Right kidney (tissue), 1 donor: ENCODE measurements around the gene SKIC8.

Experiments
- DNase-seq: peaks from one replicate; pipeline ENCODE4 v3.0.0-alpha.2; 2016

SKIC8 gene

DNA sequence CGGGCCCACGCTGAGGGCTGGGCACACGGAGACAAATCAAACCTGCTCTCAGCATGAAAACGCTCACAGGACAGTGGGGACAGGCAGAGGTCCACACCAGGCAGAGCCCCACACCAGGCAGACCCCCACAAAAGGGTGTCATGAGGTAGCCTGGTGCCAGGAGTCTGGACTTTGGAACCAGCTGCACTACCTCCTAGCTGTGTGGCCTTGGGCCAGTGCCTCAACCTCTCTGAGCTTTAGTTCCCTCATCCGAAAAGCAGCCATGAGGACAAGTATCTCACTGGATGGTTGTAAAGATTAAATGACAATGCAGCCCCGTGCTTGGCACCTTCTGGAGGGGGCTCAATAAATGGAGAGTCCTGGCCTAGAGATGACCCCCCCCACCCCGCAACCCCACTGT, 24.3 kb upstream of the SKIC8 start:
- DNase-seq = no peak

DNA sequence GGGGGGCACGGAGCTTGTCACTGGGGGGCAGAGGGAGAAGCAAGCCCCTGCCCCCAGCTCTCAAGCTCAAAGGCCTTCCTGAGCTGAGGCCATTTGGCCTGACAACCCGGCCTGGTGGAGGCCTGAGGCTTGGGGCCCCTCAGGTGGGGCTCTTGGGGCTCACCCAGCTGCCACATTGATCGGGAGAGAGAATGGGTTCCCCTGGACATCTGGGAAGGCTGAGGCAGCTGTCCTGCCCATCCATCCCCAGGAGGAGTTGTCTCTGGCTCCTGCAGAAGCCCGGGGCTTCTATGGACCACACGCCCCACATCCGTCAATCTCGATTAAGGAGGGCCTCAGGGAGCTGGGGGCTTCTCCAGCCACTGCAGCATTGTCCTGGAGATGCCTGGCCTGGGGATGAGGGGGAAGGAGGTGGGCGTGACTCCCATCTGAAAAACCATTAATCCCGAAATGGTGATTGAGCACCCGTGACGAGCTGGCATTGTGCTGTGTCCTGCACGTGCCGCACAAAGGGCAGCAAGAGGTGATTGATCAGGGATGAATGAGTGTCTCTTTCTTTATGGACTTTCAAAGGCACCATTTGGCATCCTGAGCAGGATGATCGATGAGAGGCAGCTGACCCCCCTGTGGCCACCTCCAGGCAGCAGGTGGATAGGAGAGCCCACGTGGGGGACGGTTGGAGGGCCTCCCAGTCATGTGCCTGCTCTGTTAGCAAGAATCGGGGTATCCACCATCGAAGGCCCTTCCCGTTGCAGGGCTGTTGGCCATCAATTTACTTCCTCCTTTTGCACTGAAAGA, 23.5 kb upstream of the SKIC8 start:
- no peak for DNase-seq

DNA sequence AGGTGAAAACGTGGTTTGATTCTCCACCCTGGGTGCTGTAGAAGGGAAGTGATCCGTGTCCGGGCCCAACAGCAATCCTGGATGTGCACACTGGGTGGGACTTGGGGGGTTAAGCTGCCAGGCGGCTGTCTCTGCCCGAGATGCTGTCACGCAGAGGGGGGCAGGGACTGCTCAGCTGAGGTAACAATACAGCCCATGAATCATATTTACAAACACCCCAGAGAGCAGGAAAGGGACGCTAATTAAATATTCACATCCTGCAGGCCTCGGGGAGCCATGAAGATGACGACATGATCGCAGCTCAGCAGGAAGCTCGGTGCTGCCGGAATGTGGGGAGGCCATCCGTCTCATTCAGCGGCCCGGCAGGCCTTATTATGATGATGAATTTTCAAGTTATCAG, 22.8 kb upstream of the SKIC8 start:
- peak; percentile 28 for DNase-seq

DNA sequence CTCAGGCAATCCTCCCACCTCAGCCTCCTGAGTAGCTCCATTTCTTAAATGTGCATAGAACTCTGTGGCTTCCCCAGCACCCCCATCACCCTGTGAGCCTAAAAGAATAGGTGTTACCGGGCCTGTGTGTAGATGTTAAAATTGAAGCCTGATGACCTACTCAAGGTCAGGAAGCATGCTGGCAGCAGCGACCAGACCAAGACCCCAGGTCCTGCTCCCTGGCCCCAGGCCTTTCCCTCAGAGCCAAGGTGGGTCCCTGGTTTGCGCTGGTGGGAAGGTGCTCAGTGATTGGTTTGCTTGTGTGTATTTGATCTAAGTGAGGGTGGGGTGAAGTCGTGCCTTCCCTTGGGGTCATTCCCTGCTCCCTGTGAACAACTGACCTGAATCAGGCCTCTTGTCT, 22.4 kb upstream of the SKIC8 start:
- no peak for DNase-seq

DNA sequence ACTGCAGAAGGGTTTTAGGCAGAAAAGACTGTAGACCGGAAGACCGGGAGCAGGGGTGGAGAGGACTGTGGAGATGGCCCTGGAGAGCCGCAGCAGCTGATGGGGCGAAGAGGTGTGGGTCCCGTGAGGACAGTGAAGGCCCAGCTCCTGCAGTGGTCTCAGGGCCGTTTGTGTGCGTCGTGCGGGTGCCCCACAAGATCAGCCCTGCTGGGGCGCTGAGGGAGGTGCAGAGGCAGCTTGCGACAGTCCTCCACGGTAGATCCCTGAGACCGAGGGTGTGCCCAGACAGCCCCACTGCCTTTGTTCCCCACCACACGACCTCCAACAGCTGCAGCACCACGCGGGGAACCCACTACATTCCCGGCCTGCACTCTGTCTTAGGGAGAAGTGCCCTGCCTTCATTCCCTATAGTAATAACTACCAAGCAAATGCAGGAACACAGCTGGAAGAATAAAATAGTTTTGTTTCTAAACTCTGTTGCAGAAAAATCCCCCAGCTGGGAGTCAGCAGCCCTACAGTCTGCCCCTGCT, 21.7 kb upstream of the SKIC8 start:
- DNase-seq = no peak

DNA sequence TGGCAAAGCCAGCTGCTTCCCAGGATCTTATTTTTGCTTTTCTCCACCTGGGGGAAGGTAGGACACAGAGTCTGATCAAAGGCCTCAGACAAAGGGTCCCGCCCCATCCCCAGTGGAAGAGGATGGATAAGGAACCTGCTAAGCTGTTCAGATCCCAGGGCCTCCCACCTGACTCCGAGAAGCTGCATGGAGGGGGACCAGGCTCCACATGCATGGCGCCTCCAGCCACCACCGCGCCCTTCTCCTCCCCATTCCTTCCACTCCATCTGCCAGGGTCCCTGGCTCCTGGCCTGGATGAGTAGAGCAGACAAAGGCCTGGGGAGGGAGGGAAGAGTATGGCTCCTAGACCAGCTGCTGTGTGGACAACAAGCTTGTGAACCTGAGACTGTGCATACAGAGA, 20.8 kb upstream of the SKIC8 start:
- DNase-seq = no peak

DNA sequence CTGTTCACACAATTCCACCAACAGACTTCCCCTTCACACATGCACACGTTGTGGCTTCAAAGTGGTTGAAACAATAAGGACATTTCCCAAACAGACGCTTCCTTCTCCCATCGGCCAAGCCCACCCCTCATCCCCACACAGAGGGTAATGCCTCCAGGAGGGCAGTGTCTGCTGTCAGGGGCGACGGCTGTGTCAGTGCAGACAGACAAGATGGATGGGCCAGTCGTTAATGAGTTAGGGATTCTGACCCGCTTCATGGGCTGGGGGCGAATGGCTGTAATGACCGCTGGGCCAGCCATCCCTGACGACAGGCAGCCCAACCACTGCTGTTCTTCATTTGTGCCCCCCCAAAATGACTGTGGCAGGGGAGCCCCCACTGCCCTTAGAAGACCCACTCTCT, 20.2 kb upstream of the SKIC8 start:
- no peak for DNase-seq

DNA sequence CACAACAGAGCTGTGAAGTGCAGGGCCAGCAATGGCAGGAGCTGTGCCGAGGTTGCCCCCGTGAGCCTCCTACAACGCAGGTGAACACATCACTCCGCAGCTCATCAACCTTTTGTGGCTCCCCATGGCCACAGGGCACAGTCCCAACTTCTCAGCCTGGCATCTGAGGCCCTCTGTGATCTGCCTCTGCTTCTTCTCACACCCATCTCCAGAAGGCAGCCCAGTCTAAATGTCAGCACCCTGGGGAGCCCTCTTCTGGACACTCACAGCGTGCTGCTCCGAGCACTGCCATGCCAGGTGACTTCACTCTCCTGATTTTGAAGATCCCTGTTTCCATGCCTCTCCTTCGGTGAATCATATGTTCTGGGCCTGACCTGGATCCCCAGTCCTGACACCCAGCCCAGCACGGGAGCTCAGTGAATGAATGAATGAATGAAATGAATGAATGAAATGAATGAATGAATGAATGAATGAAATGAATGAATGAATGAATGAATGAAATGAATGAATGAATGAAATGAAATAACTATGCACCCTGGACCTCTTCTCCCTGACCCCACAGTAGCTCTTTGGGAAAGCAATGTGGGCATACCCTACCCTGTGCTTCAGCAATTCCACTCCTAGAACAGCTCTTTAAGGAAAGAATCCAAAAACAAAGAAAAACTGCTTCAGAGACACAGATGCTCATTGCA, 17.9 kb upstream of the SKIC8 start:
- no peak for DNase-seq

DNA sequence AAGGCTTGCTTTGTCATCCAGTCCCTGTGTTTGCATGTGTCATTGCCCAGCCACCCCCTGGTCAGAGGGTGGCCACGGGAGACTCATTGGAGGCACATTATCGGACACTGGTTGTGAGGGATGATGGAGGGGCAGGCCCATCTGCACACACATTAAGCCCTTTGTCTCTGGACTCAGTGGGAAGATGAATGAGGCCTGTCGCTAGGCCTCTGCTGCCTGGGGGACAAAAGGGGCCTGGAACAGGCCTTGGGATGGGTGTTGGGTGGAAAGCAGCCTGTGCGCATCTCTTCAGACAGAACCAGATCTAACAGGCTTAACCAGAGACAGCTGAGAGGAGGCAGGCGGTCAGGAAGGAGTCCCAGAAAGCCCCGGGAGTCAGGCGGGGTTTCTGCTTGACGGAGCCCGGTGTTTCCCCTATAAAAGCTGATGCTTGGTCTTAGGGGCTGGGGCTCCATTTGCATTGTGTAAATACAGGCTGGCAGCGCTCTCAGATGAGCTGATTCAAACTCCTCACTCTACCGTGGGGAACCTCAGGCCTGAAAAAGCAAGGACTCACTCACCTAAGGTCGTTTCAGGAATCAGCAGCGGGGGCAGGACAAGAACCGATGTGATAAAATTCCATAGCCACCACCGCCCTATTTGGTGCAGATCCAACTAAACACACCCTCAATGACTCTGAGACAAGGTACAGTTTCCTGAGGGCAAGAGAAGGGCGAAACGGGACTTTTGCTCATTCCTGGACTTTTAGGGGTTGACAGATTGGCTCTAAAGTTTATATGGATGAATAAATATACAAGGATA, 17.1 kb upstream of the SKIC8 start:
- peak; percentile 25 for DNase-seq

DNA sequence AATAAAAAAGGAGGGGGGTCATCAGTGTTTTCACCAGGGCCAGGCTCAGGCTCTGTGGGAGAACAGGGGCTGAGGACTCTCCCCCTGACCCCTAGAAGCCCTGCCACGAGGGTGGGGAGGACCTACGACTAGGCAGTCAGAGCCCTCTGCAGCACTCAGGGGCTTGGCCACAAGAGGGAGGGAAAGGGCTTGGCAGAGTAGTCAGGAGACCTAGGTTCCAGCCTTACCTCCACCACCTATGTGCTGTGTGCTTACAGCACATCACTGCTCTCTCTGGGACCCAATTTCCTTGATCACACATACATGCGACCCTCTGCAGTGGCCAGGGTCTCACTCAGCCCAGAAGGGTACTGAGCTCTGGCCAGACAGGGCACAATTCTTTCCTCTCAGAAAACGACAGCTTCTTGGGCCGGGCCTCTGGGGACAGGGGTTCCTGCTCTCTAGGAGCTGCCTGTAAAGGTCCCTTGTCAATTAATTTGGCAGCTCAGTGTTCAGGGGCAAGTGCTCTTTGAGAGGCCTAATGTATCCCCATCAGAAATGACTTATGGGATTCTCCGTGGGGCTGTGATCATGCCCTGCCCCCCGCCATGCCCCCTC, 16.4 kb upstream of the SKIC8 start:
- DNase-seq = no peak

DNA sequence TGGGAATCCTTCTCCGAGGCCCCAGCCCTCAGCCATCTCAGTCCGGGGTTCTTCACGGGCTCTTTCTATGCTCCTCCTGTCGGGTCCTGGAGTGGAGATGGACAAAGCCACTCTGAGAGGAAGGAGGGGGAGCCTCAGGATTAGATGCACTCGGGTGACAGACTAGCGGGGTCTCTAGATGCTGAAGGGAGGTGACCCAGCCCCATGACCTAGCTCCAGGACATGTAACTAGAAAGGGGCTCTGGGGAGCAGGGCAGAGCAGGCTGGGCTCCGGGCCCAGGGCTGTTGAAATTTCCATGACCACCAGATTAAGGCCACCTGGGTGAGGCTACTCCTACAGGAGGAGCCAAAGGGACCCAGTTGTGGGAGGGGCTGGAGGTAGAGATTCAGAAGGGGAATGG, 14.8 kb upstream of the SKIC8 start:
- DNase-seq = no peak

DNA sequence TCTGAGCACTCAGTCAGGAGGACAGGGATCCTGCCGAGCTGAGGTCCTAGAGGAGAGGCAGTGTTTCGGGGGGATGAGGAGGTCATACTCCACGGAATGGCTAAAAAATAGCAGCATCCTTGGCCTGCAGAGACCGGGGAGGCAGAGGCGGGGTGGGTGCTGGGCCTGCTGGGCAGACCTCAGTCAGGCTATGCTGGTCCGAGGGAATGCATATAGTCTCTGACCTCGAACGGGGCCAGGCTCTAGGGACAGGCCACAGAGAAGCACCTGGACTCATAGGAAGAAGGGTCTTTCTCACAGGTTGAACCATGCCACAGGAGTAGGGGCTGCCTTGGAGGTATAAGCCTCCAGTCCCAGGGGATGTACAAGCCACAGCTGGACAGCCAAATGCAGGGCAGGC, 14.0 kb upstream of the SKIC8 start:
- no peak for DNase-seq

DNA sequence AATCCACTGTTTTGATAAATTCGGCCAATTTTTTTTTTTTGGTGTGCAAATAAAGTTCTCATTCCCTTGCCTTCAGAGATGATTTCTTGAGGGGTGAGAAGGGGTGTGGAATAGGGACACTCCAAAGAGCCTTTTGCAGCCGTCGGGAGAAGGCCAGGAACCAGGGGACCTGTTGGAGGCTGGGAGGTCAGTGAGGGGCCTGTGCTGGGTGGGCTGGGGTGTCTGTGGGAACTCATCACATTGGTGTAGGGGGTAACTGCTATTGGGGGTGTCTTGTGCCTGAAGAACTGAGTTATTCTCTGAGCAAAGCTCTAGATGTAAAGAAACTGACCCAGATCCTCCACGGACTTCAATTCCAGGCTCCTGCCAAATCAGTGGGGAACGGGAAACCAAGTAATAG, 13.5 kb upstream of the SKIC8 start:
- DNase-seq = no peak

DNA sequence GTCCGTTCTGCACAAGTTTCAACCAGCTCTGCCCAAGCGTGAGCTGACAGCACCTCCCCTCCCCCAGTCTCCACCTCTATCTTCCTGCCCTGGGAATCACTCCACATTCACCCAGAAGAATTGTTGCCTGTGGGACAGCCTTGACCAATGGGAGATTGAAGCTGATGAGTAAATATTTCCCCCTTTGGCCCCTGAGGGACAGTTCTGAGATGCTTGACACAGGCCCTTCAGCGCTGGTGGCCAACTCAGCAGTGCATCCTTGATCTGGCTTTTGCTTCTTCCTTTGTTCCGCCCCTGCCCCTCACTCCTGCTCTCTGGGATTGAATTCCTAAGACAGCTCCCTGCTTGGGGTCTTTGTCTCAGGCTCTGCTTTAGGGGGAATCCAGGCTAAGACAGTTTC, 13.1 kb upstream of the SKIC8 start:
- DNase-seq = no peak

DNA sequence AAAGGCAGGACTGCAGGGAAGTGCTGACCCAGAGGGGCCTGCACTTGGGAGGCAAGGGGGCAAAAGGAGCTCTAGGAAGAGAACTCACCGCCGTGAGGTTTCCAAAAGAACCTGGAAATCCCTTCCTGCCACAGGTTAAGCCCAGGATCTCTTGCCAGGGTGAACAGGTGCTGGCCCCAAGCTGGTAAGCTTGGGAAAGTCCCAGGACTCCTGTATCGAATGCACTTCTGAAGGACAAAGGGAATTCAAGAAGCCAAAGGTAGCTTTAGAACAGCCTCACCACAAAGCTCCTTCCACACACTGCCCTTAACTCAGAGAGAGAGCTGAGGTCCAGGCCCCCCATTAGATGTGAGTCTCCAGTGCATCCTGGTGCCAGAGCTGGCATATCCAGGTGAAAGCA, 11.9 kb upstream of the SKIC8 start:
- no peak for DNase-seq

DNA sequence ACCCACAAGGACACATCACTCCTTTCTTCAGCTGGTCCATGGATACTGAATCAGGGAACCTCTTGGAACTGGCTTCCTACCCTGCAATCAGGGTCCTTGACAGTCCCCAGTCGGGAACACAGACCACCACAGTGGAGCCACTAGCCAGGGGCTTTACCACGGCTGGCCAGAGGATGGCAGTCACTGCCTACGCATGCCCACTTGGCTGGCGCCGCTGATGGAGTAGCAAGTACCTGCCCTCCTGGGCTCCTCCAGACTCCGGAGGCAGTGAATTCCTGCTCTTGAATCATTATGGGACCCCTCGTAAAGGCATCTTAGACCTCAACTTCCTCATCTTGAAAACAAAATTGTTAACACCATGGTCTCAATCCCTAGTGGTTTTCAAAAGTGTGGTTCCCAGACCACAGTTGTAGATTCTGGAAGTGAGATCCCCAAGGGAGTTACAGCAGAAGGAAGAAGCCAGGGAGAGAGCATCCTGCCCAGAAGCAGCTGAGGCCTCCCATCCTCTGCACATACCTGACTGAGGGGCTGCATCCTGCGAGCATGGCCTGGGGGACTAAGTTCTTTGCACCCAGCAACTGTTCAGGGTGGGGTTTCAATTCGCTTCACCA, 9.1 kb upstream of the SKIC8 start:
- peak; percentile 60 for DNase-seq

DNA sequence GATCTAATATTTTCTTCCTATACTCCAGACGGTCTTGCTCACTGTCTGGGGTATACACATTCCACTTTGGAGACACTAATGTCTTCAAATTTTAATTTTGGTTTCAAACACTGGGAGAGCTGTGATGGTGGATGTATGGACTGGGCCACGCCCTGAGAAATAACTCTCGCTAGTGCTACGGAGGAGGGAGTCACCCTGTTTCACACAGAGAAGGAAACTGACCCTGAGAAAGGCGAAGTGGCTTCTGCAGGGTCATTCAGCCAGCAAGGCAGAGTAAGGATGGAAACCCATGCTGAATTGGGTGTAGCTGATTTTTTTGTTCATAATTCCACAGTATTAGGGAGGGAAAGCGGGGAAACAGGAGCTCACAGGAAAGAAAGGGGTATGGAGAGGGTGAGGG, 8.6 kb upstream of the SKIC8 start:
- no peak for DNase-seq

DNA sequence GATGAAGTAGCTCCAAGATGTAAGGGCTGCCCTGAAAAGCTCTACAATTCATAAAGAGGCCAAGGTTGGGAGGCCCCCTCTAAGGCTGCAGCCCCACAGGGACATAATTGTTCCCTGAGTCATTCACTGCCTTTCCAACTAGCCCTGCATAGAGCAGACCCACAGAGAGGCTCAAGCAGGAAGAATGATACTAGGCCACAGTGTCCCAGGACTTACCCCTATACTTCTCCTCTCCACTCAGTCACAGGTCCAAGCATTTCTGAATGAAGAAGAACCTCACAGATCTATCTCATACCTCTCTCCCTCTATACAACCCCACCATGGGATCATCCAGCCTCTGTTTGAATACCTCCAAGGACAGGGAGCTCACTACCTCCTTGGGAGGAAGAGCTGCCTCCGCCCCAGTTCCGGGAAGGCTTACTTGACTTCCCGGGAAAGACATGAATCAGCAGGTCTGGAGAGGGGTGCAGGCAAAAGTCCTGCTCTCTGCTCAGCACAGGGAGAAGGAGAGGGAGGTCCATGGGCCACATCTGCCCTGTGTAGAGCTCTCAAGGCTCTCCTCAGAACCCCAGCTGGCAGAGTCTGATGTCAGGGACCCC, 6.9 kb upstream of the SKIC8 start:
- no peak for DNase-seq

DNA sequence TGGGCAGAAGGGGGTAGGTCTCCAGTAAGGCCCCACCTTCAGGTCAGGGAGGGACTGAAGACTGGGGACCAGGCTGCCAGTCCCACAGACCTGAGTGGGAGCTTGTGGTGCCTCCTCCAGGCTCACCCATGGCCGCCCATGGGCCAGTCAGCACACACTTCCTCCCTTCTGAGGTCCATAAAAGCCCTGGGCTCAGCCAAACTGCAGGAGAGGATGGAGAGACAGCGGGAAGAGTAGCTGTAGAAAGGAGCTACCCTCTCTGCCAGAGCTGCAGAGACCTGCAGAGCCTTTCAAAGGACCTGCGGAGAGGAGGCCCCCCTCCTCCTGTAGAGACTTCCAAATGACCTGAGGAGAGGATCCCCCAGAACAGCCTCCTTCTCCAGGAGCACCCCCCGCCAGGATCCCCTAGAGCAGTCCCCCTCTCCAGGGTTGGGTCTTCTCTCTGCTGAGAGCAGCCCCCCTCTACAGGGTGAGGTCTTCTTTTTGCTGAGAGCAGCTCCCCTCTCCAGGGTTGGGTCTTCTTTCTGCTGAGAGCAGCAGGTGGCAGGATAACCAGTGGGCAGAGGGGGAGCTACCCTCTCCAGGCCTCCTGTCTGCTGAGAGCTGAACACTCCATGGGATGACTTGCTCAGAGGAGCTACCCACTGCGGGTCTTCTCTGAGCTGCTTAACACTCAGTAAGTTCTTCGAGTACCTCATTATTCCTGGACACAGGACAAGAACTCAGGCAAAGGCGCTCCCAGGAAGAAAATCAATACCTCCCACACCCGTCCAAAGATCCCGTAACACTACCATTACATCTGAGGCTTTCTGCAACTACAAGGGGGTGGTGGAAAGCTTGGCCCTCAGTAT, 5.0 kb upstream of the SKIC8 start:
- DNase-seq = no peak

DNA sequence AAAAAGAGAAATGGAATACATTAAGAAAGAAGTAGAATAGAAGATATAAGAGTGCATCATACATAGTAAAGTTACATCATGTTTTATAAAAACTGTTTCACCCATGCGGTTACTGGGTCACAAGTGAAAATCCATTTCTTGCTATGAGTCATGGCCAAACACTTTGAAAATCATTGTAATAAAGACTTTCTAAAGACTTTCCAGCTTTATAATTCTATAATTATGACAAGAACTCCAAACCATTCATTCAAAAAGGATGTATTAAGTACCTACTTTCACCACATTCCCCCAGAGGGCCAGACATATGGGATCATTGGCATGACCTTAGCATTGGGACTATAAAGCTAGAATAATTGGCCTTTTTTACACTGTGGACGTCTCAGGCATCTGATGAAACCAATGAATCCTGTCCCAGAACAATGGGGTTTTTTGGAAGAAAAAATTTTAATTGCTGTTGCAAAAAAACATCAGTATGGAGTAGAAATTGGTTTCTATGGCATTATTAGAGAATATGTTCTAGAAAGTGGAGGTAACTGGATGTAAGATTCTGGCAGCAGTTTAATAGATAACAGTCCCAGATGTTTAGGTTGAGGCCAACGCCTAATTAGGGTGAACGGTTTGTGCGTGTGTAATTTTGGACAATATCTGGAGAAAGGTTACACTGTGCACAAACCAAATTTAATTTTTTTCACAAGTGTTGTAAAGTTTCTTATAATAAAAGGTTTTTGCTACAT, 3.3 kb upstream of the SKIC8 start:
- no peak for DNase-seq
